NOMO-1 treated with dmso at 0.1 percent for 144 hours (cell line): ENCODE results near the gene FOXN3.

Experiments used
- DNase-seq: peaks from one replicate; lab custom pipeline; 2025; ENCODE audit not compliant: unreplicated experiment; lab: John Stamatoyannopoulos, UW

Gene FOXN3

DNA sequence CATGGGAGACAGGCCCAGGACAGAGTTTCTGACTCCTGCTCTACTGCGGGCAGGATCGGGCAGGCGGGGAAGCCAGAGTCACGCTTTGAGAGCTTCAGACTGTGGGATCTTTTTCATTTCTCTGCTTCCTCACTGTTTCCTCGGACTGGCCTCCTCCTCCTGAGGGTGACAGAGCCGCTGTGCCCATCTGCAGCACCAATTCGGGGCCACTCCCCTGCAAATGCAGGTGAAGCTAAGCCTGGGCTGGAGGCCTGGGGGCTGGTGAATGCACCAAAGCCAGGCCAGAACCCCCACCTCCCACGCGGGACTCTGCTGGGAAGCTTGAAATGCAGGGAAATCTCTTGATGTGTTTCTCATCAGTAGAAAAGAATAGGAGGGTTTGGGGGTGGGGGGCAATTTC, 77.5 kb downstream of the FOXN3 start:
- no peak for DNase-seq

DNA sequence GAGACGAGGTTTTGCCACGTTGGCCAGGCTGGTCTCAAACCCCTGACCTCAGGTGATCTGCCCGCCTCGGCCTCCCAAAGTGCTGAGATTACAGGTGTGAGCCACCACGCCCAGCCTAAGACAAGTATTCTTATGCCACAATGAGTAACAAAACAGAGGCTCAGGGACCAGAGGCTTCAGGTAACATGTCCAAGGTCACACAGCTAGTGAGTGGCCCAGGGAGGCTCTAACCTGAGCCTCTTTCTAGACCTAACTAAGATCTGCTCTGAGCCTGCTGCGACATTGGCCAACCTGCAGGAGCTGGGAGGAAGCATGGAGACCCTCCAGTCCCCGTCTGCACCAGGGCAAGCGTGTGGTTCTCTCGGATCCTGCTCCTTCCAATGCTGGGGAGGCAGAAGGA, 77.9 kb downstream of the FOXN3 start:
- DNase-seq, result no peak

DNA sequence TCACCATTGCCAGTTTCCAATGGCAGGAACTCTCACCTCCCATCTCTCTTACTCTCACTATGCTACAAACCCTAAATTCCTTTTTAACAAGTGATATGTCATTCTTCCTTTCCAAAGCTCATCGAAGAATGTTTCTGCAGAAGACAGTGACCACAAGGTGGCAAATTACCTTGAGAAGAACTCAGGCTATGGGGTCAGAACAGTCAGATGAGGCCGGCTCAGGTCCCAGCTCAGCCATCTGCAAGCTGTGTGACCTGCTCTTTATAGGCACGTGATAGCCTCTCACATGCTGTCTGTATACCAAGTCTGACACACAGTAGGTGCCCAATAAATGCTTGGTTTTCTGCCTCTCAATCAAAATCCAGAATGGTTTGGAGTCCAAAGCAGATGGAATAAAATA, 80.7 kb downstream of the FOXN3 start:
- DNase-seq, result no peak

DNA sequence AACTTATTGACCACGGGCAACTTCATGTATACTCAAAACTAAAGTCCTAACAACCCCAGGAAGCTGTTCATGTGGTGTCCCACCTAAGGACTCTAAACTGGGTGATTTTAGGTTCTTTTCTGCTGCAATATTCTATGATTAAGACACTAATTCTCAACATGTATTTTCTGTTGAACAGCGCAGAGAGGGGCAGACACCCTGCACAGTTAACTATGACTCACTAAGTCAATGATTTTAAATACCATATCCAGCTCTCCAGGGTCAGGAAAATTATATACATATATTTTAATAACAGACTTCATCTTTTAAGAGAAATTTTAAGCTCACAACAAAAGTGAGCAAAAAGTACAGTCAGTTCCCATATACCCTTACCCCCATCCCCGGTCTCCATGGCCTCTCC, 85.0 kb downstream of the FOXN3 start:
- DNase-seq, result no peak

DNA sequence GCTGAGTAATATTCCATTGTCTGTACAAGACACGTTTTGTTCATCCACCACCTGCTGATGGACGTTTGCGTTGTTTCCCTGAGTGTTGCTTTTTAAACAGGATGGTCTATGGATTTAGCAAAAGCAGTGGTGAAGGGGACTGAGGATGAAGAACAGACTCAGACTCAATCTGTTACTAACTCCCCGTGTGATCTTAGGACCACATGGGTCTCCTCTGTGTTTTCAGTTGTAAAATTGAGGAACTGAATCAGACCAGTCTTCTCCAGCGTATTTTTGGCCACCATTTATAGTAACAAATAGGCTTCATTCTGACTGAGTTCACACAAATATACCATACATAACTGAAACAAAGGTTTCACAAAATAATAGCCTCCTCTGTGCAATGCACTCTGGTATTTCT, 85.6 kb downstream of the FOXN3 start:
- no peak for DNase-seq

DNA sequence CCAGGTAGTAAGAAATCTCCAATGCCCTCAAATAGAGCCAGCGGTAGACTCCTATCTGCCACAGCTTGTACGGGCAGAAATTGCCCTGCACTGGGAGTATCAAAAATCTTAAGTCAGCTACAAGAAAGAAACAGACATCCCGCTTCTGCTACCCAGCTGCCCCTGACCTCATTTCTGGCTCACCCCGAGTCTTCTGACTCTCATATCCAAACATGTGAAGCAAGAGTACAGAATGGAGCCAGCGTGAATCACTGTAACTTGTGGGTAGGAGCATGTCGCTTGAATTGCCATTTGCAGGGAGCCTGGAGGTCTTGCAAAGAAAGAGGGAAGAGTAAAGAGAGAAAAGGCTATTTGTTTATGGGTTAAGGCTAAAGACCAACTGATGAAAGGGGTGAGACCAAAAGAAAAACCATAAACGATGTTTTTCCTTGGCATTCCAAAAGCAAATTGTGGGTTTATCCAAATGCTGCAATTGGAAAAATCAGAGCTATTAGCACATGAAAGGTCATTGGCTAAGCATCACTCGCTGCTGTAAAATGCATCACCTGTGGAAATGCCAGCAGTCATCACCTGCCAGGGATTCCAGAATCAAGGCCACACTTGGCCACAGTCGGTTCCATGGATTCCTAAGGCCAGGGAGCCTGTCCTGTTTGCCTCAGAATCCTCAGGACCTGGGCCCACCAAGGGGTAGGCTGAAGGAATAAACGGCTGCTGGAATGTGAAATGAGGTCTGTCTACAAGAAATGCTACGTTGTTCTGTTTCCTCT, 86.6 kb downstream of the FOXN3 start:
- no peak for DNase-seq

DNA sequence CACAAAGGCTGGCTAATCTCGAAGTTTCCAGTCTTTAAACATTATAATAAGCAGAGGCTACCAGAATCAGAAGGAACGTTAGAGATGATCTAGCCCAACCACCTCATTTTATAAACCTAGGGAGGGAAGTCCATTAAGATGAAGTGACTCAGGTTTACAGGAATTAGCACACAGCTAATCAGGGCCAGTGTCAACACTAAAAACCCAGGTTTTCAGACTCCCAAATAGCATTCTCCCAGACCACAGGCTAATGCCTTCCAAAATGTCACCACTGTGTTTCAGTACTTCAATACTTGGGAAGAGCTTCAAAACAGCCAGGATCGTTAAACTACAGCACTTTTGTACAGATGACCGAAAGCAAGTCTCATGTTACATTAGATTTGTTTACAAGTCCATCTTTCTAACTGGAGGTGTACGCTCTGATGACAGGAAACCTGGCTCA, 89.2 kb downstream of the FOXN3 start:
- DNase-seq, result no peak

DNA sequence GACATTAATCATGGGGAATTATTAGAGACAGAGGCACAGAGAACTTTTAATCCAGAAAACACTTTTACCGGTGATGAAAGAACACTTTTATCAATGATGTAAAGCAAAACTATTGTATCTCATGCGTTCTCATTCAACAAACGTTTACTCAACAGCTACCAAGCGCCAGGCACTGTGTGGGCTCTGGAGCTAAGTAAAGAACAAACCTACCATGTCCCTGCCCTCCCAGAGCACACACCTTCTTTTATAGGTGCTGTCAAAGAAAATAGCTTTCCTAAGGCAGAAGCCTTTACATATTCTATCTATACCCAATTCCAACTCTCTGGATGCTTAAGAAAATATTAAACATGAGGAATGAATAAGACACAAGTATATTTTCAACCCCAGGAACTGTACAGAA, 91.1 kb downstream of the FOXN3 start:
- no peak for DNase-seq

DNA sequence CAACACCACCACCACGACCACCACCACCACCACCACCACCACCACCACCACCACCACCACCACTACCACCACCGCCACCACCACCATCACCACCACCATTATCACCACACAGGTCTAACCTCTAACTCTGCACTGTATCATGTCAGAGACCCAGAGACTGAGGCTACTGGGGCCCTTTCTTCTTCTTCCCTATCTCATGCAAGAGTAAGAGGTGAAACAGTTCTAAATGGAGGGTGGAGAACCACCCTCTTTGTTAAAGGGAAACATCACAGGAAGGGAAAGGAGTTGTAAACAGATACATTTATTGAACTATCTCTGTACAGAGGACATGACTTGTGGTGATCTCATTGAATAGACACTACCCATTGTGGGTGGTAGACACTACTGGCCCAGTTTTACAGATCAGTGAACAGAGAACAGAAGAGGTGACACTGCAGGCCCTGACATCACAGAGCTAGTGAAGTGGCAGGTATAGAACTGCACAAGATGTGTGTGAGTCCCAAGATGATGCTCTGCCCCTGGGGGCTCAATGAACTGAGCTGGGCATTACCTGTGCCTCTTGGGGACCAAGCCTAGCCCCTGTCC, 91.6 kb downstream of the FOXN3 start:
- DNase-seq, result no peak

DNA sequence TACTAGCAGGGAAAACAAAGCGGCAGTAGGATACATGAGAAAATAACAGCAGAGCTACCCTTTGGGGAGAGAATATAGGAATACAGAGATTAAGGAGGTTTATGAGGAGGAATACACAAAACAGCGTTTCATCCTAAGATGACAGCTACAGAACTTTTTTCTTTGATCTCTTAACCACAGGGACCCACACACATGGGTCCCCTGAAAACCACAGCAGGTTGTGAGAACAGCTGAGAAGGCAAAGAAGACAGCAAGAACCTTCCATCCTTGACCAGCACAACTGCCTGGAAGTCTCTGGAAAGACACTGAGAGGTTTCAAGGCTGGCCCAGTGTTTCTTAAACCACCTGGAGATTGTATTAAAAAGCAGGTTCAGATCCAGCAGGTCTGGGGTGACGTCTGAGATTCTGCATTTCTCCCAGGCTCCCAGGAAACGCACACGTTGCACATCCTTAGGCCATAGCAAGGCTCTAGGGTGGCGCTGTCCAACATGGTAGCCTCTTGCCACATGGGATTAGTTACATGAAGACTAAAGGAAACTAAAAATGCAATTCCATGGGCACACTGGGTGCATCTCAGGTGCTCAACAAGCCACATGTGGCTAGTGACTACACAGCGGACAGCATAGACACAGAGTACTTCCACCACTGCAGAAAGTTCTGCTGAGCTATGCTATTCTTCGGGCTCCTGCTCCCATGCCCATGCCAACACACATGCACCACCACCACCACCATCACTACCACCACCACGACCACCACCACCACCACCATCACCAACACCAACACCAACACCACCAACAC, 92.3 kb downstream of the FOXN3 start:
- no peak for DNase-seq

DNA sequence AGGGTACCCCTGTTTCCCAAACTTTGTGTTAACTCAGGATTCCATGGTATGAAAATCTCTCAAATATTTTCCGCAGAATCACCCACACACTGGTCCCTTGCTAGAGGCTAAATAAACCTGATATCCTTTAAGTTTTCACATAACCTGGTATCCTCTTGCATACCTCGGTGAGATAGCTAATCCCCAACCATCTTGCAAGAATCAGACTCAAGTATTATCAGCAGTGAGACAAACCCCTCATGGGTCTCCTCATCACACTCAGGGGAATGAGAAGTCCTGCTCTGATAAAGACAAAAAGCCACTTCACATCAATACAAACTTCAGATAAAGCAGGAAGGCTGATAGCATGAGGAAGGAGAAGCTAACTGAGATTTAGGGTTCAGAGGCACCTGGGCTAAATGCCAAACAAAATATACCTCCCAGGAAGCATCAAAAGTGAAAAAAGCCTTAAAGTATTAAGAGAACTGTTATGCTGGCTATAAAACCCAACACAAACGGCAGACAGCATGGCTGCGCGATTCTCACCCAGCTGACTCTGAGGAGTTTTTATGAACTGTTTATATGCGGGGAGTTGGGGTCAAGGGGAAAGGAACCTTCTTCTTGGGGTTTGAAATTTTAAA, 96.5 kb downstream of the FOXN3 start:
- DNase-seq, result no peak

DNA sequence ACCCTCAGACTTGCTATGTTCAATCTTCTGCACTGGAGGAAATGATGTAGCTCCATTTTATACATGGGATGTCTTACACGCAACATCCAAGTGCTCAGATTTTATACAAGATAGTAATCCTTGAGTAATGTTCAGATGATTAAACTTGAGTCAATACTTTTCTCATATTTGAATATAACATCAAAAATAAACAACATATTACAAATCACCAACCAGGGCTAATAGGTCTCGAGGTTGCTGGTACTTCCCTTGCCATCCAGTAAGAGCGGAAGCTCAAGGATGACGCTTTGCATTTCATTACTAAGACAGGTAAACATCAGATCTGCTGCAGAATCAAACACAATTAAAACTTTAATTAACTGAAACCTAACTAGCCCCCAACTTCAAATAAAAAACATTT, 97.3 kb downstream of the FOXN3 start:
- DNase-seq, result no peak

DNA sequence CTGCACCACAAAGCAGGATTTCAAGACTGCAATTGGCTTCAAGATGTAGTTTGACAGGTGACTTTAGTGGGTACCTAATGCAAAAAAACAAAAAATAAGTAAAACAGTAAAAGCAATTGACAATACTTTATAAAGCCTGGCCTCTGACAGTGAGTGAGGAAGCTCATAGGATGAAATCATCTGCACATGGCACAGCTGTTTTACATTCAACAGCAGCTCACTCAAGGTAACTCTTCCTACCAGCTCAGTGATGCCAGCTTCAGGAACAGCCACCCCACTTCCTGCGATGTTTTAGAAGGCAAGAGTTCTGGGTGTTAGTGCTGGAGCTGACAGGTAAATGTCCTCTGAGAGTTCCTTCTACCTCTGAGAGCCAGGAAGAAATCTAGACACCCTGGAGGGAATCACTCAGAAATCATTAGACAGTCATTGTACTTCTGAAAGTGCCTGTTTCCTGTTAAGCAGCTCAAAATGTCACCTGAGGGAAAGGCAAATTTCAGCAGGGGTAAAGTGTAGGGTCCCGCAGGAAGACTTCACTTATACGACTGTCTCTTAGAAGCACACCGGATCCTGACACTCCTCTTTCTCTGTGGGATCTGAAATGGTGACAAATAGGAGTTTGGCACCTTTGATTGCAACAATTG, 99.9 kb downstream of the FOXN3 start:
- no peak for DNase-seq

DNA sequence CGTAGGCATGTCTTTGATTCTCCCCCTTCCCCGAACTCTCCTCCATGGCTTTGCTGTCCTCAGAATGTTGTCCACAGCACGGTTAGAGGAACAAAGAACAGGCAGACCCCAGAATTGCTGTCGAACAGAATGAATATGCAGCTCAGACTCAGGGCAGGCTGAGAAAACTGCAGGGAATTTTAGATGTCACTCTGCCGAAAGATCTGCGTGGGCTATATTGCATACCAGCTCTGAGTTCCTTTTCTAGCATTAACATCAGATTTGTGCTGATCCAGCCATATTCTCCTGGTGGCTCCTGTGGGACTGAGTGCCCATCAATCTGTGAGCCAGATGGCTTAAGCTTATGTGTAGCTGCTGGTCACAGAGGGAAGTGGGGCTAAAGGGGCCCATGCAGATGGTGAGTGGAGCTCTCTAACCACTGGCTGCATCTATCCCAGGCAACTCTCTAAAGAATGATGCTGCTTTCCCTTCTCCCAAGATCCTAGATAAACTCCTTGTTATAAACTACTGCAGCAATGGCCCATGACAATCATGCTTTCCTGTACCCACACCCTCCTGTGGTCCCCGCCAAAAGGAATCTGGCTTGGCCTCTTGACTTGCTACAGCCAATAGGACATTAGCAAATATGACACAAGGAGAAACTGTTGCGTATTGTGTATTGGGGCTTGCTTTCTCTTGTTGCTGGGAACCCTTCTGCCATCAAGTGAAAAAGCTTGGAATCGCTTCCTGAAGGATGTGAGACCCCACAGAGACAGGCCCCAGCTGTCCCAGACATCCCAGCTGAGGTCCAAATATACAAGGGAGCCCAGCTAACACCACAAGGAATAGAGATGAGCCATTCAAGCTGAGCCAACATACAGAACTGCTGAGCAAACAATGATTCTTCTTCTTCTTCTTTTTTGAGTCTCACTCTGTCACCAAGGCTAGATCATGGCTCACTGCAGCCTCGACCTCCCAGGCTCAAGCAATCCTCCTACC, 101.3 kb downstream of the FOXN3 start:
- DNase-seq, result no peak

DNA sequence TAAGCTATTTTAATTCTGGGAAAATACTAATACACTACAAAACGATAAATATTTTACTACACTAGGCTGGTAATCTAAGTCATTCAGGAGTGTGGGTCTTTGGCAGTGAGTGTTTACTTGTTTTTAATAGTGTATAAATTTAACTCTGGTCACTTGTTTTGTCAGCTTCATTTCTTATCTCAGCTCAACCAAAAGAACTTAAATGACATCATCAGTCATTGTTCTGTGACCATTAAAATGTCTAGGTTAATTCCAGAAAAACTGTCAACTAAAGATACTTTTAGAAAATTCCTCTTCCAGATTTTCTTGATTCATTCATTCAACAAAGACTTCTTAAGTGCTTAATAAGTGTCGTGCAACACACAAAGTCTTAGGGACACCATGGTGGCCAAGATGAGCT, 102.8 kb downstream of the FOXN3 start:
- no peak for DNase-seq

DNA sequence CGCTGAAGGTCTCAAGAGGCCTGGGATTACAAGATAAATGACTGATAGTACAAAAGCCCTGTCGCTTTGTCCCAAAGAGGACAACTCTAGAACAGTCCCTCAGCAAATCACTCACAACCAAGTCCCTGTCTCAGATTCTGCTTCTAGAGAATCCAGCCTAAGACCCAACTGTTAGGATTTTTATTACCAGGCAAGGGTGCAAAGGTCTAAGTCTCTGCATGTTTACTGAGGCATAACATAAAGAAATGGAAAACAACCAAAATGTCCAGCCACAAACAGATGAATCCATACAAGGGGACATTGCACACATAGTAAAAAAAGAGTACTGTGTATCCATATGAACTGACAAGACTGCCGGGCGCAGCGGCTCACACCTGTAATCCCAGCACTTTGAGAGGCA, 104.1 kb downstream of the FOXN3 start:
- DNase-seq, result no peak

DNA sequence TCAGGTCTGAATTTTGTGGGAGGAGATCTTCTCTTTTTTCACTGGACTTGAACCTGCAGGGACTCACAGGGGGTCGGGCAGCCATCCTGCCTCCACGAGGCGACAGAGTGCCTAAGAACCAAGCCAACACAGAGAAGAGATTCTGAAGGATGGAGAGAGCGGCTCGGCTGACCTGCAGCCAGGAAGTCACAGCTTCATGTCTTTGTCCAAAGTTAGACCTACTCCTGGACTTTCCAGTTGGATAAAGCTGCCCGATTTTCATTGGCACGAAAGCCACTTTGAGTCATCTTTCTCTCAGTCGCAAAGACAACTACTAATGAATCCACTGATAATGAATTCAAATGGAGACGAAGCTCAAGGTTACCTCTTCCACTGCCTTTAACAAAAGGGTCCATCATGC, 106.8 kb downstream of the FOXN3 start:
- DNase-seq, result no peak

DNA sequence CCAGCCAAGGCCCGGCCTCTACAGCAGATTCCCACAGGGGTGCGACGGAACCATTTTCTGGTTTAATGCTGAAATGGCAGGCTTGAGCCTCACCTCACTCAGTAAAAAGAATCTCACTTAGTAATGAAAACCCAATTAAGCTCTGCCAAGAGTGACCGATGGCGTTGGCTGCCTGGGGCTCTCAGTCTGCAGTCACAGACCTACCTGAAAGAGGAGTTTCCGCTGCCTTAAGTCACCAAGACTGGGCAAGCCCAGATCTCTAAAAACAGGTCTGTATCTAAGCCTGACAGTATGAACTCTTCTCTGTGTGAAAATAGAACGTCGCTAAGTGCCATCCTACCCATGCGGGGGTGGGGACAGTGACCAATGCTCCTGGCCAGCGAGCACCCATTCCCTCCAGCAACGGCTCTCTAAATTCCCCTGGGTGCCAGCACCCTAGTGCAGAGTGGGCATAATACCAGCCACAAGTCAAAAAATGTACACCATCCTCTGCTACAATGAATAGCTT, 107.3 kb downstream of the FOXN3 start:
- no peak for DNase-seq

DNA sequence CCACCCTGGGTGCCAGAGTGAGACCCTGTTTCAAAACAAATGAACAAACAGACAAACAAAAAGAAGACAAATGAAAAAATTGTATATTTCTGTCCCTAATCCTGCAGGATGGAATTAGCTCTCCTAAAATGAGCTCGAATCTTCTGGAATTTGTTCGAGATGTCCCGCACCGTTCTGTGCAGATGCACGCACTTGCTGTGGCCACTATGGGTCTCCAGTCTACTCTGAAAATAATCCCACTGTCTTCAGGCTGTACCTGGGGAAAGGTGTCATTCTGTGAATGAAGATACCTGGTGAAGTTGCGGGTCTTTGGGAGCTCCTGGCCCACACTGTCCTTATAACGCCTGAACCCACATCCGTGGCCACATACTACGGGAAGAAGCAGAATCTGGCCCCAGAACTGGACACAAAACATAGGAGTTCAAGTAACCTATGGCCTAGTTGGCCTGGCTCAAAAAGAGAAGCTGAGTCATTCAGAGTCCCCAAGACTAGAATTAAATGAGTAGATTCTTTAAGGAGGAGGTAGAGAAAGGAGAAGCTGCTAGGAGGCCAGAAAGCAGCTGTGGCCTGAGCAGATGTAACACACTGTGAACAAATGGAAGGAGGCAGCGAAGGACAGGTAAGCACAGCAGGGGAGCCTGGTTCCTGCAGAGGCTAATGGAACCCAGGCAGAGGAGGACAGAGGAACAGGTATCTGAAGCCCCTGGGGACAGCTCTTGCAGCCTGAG, 108.6 kb downstream of the FOXN3 start:
- peak; percentile 39 for DNase-seq
